Measurements from ENCODE around the gene MYH14. TPM values are rescaled to one million over a fixed set of nuclear protein-coding genes. Genes with fewer than 3 reads are reported as not detected.

The MYH14 gene
- total and polyA plus RNA-seq, 9 of the 15 experiments (the other 6 are each of a cell fraction or from before 2014, with no cell fraction given) = 0.04 to 0.86 (median 0.19) TPM; not detected in 2

DNA sequence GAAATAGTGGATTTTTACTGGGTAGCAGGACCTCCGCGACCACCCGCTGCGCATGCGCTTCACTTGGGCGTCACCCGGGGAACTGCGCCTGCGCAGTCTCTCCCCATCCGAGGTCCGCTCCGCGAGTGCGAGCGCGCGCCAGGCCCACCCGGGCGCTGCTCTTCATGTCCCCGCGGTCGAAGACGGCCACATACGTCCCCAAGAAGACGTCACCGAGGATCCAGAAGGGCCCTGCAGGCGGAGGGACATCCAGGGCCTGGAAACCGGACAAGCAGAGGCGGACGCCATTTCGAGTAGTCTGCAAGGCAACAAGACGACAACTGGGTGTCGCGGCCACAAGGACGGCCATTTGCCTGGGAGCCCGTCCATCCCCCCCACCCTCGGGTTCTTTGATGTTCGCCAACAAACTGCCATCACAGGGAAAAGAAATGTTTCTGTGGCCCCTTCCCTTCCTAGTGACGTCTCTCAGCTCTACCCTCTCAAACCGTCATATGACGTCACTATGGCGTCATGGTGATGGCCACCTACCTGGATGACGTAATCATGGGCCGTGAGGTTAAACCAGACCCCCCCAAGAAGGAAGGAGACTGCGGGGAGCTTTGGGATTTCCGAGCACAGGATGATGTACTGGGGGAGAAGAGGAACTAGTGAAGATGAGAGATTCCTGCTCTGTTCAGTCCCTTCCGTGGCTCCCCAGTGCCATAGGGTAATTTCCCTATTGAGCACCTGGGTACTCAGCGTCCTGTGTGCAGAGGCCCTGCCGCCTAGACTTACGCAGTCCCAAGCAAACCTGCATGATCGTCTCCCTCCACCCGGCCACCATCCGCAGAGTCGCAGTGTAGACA is 155.3 kb downstream of the MYH14 start (continued):
- no peak for TF ChIP-seq ZNF512 (tag; IDR thresholded peaks at IDR 0.05)
- TF ChIP-seq, protein P1, sequence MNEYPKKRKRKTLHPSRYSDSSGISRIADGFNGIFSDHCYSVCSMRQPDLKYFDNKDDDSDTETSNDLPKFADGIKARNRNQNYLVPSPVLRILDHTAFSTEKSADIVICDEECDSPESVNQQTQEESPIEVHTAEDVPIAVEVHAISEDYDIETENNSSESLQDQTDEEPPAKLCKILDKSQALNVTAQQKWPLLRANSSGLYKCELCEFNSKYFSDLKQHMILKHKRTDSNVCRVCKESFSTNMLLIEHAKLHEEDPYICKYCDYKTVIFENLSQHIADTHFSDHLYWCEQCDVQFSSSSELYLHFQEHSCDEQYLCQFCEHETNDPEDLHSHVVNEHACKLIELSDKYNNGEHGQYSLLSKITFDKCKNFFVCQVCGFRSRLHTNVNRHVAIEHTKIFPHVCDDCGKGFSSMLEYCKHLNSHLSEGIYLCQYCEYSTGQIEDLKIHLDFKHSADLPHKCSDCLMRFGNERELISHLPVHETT (CRISPR knock-in tag; conservative IDR thresholded peaks at IDR 0.05 in 1 of 2, IDR thresholded peaks at IDR 0.05 in 1 of 2) = no peak; a peak in 2 of 4 replicates
- no peak for TF ChIP-seq GATA2 (CRISPR knock-in tag; IDR thresholded peaks at IDR 0.05)
- TF ChIP-seq CREBBP (IDR thresholded peaks at IDR 0.05; ENCODE audit: low read depth, low read length) = no peak
- TF ChIP-seq TAF1 (IDR thresholded peaks at IDR 0.05; ENCODE audit: control insufficient read depth, extremely low read depth, insufficient read depth, low read length, severe bottlenecking) = peak; percentile 71
- TF ChIP-seq, protein P2, sequence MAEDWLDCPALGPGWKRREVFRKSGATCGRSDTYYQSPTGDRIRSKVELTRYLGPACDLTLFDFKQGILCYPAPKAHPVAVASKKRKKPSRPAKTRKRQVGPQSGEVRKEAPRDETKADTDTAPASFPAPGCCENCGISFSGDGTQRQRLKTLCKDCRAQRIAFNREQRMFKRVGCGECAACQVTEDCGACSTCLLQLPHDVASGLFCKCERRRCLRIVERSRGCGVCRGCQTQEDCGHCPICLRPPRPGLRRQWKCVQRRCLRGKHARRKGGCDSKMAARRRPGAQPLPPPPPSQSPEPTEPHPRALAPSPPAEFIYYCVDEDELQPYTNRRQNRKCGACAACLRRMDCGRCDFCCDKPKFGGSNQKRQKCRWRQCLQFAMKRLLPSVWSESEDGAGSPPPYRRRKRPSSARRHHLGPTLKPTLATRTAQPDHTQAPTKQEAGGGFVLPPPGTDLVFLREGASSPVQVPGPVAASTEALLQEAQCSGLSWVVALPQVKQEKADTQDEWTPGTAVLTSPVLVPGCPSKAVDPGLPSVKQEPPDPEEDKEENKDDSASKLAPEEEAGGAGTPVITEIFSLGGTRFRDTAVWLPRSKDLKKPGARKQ (CRISPR knock-in tag; IDR thresholded peaks at IDR 0.05) = no peak
- peak in 1 of 2 experiments; percentile 14; a peak in 1 of 4 replicates for TF ChIP-seq SRF (CRISPR knock-in tag; IDR thresholded peaks at IDR 0.05)
- TF ChIP-seq ZNF41 (CRISPR knock-in tag; conservative IDR thresholded peaks at IDR 0.05) = no peak
- TF ChIP-seq RBM15 (IDR thresholded peaks at IDR 0.05; ENCODE audit: insufficient read depth, low read length) = no peak
- peak; percentile 54; the same call in 1 of the 2 replicates for TF ChIP-seq RFX5 (IDR thresholded peaks at IDR 0.05; ENCODE audit: low read depth, low read length)
- TF ChIP-seq, protein P3, sequence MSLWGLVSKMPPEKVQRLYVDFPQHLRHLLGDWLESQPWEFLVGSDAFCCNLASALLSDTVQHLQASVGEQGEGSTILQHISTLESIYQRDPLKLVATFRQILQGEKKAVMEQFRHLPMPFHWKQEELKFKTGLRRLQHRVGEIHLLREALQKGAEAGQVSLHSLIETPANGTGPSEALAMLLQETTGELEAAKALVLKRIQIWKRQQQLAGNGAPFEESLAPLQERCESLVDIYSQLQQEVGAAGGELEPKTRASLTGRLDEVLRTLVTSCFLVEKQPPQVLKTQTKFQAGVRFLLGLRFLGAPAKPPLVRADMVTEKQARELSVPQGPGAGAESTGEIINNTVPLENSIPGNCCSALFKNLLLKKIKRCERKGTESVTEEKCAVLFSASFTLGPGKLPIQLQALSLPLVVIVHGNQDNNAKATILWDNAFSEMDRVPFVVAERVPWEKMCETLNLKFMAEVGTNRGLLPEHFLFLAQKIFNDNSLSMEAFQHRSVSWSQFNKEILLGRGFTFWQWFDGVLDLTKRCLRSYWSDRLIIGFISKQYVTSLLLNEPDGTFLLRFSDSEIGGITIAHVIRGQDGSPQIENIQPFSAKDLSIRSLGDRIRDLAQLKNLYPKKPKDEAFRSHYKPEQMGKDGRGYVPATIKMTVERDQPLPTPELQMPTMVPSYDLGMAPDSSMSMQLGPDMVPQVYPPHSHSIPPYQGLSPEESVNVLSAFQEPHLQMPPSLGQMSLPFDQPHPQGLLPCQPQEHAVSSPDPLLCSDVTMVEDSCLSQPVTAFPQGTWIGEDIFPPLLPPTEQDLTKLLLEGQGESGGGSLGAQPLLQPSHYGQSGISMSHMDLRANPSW (CRISPR knock-in tag; IDR thresholded peaks at IDR 0.05) = no peak; the same call in 1 of the 2 replicates
- no peak for TF ChIP-seq NCOA2 (IDR thresholded peaks at IDR 0.05; ENCODE audit: partially characterized antibody in 2 of 2)
- no peak for TF ChIP-seq TFAM (CRISPR knock-in tag; conservative IDR thresholded peaks at IDR 0.05)
- TF ChIP-seq DIDO1 (tag; IDR thresholded peaks at IDR 0.05; ENCODE audit: low read depth) = 0 out of 2 replicates have a peak, but pooled peaks have one; percentile 30
- no peak for TF ChIP-seq ILF3 (IDR thresholded peaks at IDR 0.05; ENCODE audit: borderline replicate concordance)
- TF ChIP-seq KHSRP (IDR thresholded peaks at IDR 0.05) = peak; percentile 100

Data from K562 (cell line).